Measurements from ENCODE around the gene DNER.

- TF ChIP-seq CTCF (IDR thresholded peaks at IDR 0.05) (no peak), POLR2A (IDR thresholded peaks at IDR 0.05) (no peak)
Measured at GRCh38 chr2:229350883-229351282, 363.5 kb downstream of the DNER start.
